ENCODE data around the gene SDSL. TPM values are rescaled to one million over a fixed set of nuclear protein-coding genes. Genes with fewer than 3 reads are reported as not detected.

Gene SDSL
- total RNA-seq, 1 experiment from 2014 or later: 0.46 TPM

- Histone ChIP-seq H3K14ac (ENCODE audit: insufficient read depth, low read length) (no peak overlapping the region), H4K8ac (replicated peaks; ENCODE audit: insufficient read length, low read depth, low read length) (no peak overlapping the region), H3K4me2 (ENCODE audit: insufficient read depth, insufficient read length, low read length) (peak overlapping the region; percentile 40), H4K20me1 (ENCODE audit: control insufficient read depth, insufficient read depth, insufficient read length) (no peaks in the 10 kb centered on the region), H3K27me3 (ENCODE audit: insufficient read depth, low read length) (peaks cover 56% of the 10 kb centered on the region), H3K23me2 (ENCODE audit: insufficient read length, low read depth, low read length, poor library complexity, severe bottlenecking) (peaks cover 12% of the 10 kb centered on the region), H3K23ac (ENCODE audit: insufficient read length, low read depth, low read length) (no peak overlapping the region), H3K27ac (ENCODE audit: insufficient read length, low read depth, low read length) (no peak overlapping the region), H3K79me1 (ENCODE audit: insufficient read depth, low read depth, low read length, poor library complexity, severe bottlenecking) (no peaks in the 10 kb centered on the region), H2AK5ac (ENCODE audit: insufficient read length, low read length) (no peak overlapping the region), H2AFZ (ENCODE audit: low read length) (no peak overlapping the region), H2BK120ac (ENCODE audit: low read depth, low read length, poor library complexity, severe bottlenecking) (no peak overlapping the region), H3K4me1 (ENCODE audit: insufficient read depth, low read length) (no peaks in the 10 kb centered on the region; the same call in 1 of the 2 replicates), H3K79me2 (ENCODE audit: insufficient read depth, low read length) (no peaks in the 10 kb centered on the region), H4K5ac (ENCODE audit: insufficient read length, low read depth, low read length) (no peak overlapping the region), H3K9me3 (ENCODE audit: control insufficient read depth, low read depth, low read length) (no peaks in the 10 kb centered on the region), H3K9ac (ENCODE audit: extremely low read depth, insufficient read length, low read length) (no peak overlapping the region), H4K91ac (ENCODE audit: insufficient read length, low read depth, low read length) (no peak overlapping the region), H2BK15ac (ENCODE audit: low read depth, low read length) (no peak overlapping the region), H3T11ph (ENCODE audit: low read length) (no peak overlapping the region), H3K56ac (ENCODE audit: insufficient read length, low read depth, low read length) (no peak overlapping the region), H2BK12ac (ENCODE audit: insufficient read length, low read depth, low read length) (no peak overlapping the region), H2BK20ac (ENCODE audit: low read depth, low read length, poor library complexity, severe bottlenecking) (no peak overlapping the region), H3K4ac (ENCODE audit: low read depth, low read length) (no peak overlapping the region), H3K18ac (ENCODE audit: insufficient read length, low read depth, low read length) (no peak overlapping the region), H2BK5ac (ENCODE audit: insufficient read length, low read length) (no peak overlapping the region)
- peak; percentile 60 for DNase-seq
- Mint-ChIP-seq H3K36me3 (ENCODE audit: insufficient read depth in 1 of 3, low read depth in 3 of 3) (peaks cover 0 to 22% (median 2%) of the 10 kb centered on the region in 3 experiments; a peak in 5 of 7 replicates), H3K4me1 (peaks cover 38% of the 10 kb centered on the region in 2 experiments), H3K27me3 (ENCODE audit: low read depth) (peaks cover 99% of the 10 kb centered on the region), H3K4me3 (peak overlapping the region; percentile 52 to 71), H3K27ac (peak overlapping the region in 1 of 3 experiments; percentile 2; a peak in 1 of 7 replicates), H3K9me3 (peaks cover 0 to 2% of the 10 kb centered on the region in 2 experiments; a peak in 2 of 5 replicates)
- WGBS (ENCODE audit: extremely low coverage, insufficient read length, low lambda C conversion rate): no CpG with 5 or more reads among the region's 91 CpGs
- TF ChIP-seq CTCF (conservative IDR thresholded peaks at IDR 0.05): no peak
Observed at GRCh38 chr12:113462998-113463745, 41.0 kb downstream of the SDSL start.
